RPMI8226 (cell line): ENCODE measurements around the gene KCNA1.
"Not testable (repeated sequence)": the region's sequence is repeated elsewhere in the genome, so short reads cannot be mapped to it uniquely, and the experiment has no call there.

Experiments
- DNase-seq: peaks from one replicate; pipeline ENCODE4 v3.0.0-alpha.2; 2015

The KCNA1 gene

GRCh38 chr12:4909734-4910501, at the start of gene KCNA1:
KCNA1 (plus strand) TSS chr12:4909905; CDS start chr12:4911379, 1,474 bp downstream.
- DNase-seq = no peak

GRCh38 chr12:4860741-4861140, 49.0 kb upstream of the KCNA1 start:
- no peak for DNase-seq

- DNase-seq = no peak
Measured at GRCh38 chr12:4862809-4863208, 46.9 kb upstream of the KCNA1 start.

- DNase-seq = peak; percentile 15
Measured at GRCh38 chr12:4864575-4864974, 45.1 kb upstream of the KCNA1 start.

GRCh38 chr12:4865246-4865645, 44.5 kb upstream of the KCNA1 start:
- peak; percentile 76 for DNase-seq

- DNase-seq = no peak
Measured at GRCh38 chr12:4866299-4866698, 43.4 kb upstream of the KCNA1 start.

GRCh38 chr12:4867384-4867783, 42.3 kb upstream of the KCNA1 start:
- no peak for DNase-seq

- DNase-seq = no peak
Measured at GRCh38 chr12:4870423-4870822, 39.3 kb upstream of the KCNA1 start.

GRCh38 chr12:4871514-4871913, 38.2 kb upstream of the KCNA1 start:
- no peak for DNase-seq

GRCh38 chr12:4873947-4874346, 35.8 kb upstream of the KCNA1 start:
- no peak for DNase-seq

- DNase-seq = no peak
Measured at GRCh38 chr12:4874671-4875070, 35.0 kb upstream of the KCNA1 start.

- not testable (repeated sequence) for DNase-seq
Measured at GRCh38 chr12:4879481-4879880, 30.2 kb upstream of the KCNA1 start.

GRCh38 chr12:4881266-4882064, 28.2 kb upstream of the KCNA1 start:
- no peak for DNase-seq

- DNase-seq = no peak
Measured at GRCh38 chr12:4891866-4892265, 17.8 kb upstream of the KCNA1 start.

- no peak for DNase-seq
Measured at GRCh38 chr12:4892418-4892817, 17.3 kb upstream of the KCNA1 start.

GRCh38 chr12:4894019-4894418, 15.7 kb upstream of the KCNA1 start:
- no peak for DNase-seq

GRCh38 chr12:4899364-4899763, 10.3 kb upstream of the KCNA1 start:
- DNase-seq = no peak

GRCh38 chr12:4900327-4900726, 9.4 kb upstream of the KCNA1 start:
- DNase-seq = no peak

- no peak for DNase-seq
Measured at GRCh38 chr12:4905316-4905715, 4.4 kb upstream of the KCNA1 start.

GRCh38 chr12:4908684-4909409, 858 bp upstream of the KCNA1 start:
- peak; percentile 34 for DNase-seq

- no peak for DNase-seq
Measured at GRCh38 chr12:4909410-4909733, 333 bp upstream of the KCNA1 start.

- DNase-seq = no peak
Measured at GRCh38 chr12:4910502-4911315, 1.0 kb downstream of the KCNA1 start.
